Thoracic aorta (tissue), 2 donors: Measurements from ENCODE around the gene TUBE1. TPM values are rescaled to one million over a fixed set of nuclear protein-coding genes. Genes with fewer than 3 reads are reported as not detected.

ENCODE experiments used
- ATAC-seq: fragments of 150-250 bp; one replicate; pipeline ENCODE4 v1.8.0; 2017; ENCODE audit warnings: low read depth; ENCODE audit not compliant: insufficient number of reproducible peaks, low FRiP score
- DNase-seq: peaks from one replicate; pipeline ENCODE4 v3.0.0-alpha.2; 2020; ENCODE audit warnings: low spot score
- H3K27ac ChIP-seq, 2 donors: fragments of 200-600 bp; sonication (generic); 1 replicate in 1 of 2; 2 replicates in 1 of 2; pipeline ENCODE4 v1.5.1; 2016; ENCODE audit warnings: mild to moderate bottlenecking in 2 of 2, moderate library complexity in 2 of 2
- H3K27me3 ChIP-seq: fragments of 200-600 bp; sonication (generic); replicated peaks from 2 replicates; pipeline ENCODE4 v1.6.0; 2016; ENCODE audit warnings: mild to moderate bottlenecking; ENCODE audit not compliant: insufficient read depth
- H3K36me3 ChIP-seq: fragments of 200-600 bp; sonication (generic); one replicate; pipeline ENCODE4 v1.5.1; 2016
- H3K4me1 ChIP-seq, 2 donors: fragments of 200-600 bp; sonication (generic); 1 replicate in 1 of 2; 2 replicates in 1 of 2; pipeline versions ENCODE4 v1.5.1 to v1.6.0; 2016; ENCODE audit warnings: low read depth in 2 of 2, mild to moderate bottlenecking in 1 of 2; ENCODE audit not compliant: control insufficient read depth in 1 of 2
- H3K4me3 ChIP-seq: fragments of 200-600 bp; sonication (generic); 2 replicates; pipeline ENCODE4 v1.5.1; 2016; ENCODE audit warnings: mild to moderate bottlenecking
- H3K9me3 ChIP-seq: fragments of 200-600 bp; sonication (generic); 2 replicates; pipeline ENCODE4 v1.5.1; 2016
- total RNA-seq, 2 donors: library from RNA; depleted of rRNA; stranded (reverse); fragments of >200 nt; gene quantifications; one replicate each; pipeline versions ENCODE4 v1.1.0 to v1.2.3, GENCODE V29; 2016
- TF ChIP-seq, protein P1 (sequence below): fragments of 200-600 bp; sonication (generic); IDR thresholded peaks from one replicate; pipeline ENCODE4 v1.5.1; 2019; ENCODE audit warnings: antibody characterized with exemption

The TUBE1 gene
- total RNA-seq, 2 donors from 2014 or later: 27.3 to 33.4 TPM

DNA sequence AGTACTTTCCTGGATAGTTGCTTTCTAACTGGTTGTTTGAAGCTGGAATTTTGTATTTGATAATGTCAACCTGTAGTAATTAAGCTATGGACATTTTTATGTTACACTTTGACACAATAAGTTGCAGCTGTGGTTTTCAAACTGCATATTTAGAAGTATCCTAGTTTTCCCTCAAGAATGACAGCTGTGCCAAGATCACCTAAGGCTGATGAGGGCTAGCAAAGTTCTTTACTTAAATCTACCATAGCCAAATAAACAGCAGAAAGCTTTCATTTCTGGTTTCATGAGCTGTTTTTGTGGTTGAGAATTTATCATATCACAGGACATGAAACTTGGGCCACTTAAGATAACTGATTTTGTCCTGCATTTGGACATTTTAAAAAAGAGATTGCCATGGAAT, 30.8 kb upstream of the TUBE1 start:
- Histone ChIP-seq H3K36me3 (peaks cover 20% of the 10 kb centered on the region), H3K27me3 (no peaks in the 10 kb centered on the region), H3K27ac (no peak overlapping the region), H3K9me3 (no peaks in the 10 kb centered on the region), H3K4me1 (no peaks in the 10 kb centered on the region), H3K4me3 (no peak overlapping the region)
- ATAC-seq: no peak
- TF ChIP-seq, protein P1, sequence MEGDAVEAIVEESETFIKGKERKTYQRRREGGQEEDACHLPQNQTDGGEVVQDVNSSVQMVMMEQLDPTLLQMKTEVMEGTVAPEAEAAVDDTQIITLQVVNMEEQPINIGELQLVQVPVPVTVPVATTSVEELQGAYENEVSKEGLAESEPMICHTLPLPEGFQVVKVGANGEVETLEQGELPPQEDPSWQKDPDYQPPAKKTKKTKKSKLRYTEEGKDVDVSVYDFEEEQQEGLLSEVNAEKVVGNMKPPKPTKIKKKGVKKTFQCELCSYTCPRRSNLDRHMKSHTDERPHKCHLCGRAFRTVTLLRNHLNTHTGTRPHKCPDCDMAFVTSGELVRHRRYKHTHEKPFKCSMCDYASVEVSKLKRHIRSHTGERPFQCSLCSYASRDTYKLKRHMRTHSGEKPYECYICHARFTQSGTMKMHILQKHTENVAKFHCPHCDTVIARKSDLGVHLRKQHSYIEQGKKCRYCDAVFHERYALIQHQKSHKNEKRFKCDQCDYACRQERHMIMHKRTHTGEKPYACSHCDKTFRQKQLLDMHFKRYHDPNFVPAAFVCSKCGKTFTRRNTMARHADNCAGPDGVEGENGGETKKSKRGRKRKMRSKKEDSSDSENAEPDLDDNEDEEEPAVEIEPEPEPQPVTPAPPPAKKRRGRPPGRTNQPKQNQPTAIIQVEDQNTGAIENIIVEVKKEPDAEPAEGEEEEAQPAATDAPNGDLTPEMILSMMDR: no peak
- no peak for DNase-seq

DNA sequence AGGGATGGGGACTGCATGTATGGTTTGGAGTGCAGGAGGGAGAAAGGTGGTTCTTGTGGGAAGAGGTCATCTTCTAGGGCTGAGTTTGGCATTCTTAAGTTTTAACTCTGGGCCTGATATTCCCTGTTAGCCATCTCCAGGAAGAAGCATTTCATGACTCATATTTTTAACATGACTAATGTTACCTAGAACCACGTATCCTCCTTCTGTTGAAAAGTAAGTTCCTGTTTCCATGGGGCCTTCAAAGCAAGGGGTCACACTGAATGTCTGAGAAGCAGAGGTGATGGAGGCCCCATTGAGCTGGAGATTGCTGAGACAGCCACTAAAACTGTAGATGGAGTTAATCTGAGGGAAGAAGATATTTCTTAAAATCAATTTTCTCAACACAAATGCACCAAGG, 30.3 kb upstream of the TUBE1 start:
- H3K9me3 ChIP-seq: no peaks in the 10 kb centered on the region
- TF ChIP-seq, protein P1: no peak
- H3K27me3 ChIP-seq: no peaks in the 10 kb centered on the region
- H3K4me3 ChIP-seq: no peak overlapping the region
- DNase-seq (no peak), ATAC-seq (no peak)
- H3K4me1 ChIP-seq: no peaks in the 10 kb centered on the region
- H3K36me3 ChIP-seq: peaks cover 20% of the 10 kb centered on the region
- H3K27ac ChIP-seq: no peak overlapping the region

DNA sequence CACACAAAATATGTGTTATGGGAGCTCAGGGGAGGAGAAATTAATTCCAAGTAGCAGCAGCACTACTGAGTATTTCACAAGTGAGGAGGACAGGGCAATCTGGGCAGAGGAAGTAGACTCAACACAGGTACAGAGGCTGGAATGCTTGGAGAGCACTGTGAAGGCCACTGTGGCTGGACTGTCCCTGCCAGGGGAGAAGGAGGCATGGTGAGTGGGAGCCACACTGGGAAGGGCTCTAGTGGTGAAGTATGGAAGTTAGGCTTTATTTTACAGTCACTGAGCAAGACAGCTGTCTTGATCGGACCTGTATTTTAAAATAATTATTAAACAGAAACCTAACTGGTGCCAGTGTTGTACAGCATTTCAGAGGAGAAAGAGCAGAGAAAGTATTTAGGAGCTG, 28.9 kb upstream of the TUBE1 start:
- Histone ChIP-seq H3K27me3 (no peaks in the 10 kb centered on the region), H3K9me3 (no peaks in the 10 kb centered on the region), H3K27ac (no peak overlapping the region), H3K36me3 (peaks cover 23% of the 10 kb centered on the region), H3K4me1 (no peaks in the 10 kb centered on the region), H3K4me3 (no peak overlapping the region)
- TF ChIP-seq, protein P1: no peak
- DNase-seq: no peak
- no peak for ATAC-seq

DNA sequence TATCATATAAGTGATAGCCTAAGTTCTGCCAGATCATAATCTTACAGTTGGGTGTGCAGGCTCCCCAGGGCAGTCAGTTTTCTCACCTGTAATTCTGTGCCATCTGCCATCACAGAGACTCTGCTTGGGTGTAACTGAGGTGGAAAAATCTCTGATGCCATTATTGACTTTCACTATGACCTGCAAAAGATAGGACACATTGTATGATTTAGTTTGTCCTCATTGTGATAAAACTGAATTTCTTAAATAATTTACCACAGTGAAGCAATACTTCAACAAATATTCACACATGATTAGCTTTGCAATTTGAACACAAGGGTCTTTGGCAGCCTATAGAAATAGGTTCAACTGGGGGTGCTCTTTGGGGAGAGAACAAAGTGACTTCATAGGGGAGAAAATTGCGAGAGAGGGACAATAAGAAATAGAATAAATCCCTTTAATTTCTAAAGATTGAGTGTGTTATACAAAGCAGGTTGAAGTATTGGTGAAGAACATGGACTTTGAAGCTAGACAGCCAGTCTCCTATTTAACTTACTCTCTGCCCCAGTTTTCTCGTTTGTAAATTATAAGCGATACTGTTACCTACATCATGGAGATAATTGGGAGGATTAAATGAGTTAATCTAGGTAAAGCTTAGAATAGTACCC, 27.4 kb upstream of the TUBE1 start:
- H3K27me3 ChIP-seq: no peaks in the 10 kb centered on the region
- H3K36me3 ChIP-seq: peaks cover 19% of the 10 kb centered on the region
- ATAC-seq (no peak), DNase-seq (no peak)
- no peaks in the 10 kb centered on the region for H3K9me3 ChIP-seq
- H3K4me3 ChIP-seq: no peak overlapping the region
- H3K4me1 ChIP-seq: no peaks in the 10 kb centered on the region
- no peak overlapping the region for H3K27ac ChIP-seq
- TF ChIP-seq, protein P1: no peak

DNA sequence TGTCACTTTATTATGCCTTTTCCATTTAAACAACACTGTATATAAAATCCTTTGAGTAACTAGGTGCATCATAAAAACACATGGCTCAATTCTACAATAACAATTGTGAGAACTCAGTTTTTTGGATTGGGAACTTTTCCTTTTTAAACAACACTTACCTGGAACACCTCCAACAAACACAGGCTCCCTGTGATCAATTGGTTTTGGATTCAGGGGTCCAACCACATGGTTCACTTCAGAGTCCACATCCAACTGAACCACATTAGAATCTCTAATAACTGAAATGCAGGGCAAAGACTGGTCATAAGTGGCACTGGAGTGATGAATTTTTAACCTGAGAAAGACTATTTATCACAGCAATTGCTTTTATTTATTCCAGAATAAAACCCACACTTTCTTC, 26.6 kb upstream of the TUBE1 start:
- DNase-seq (no peak), ATAC-seq (no peak)
- no peak overlapping the region for H3K4me3 ChIP-seq
- no peaks in the 10 kb centered on the region for H3K27me3 ChIP-seq
- no peaks in the 10 kb centered on the region for H3K4me1 ChIP-seq
- peaks cover 14% of the 10 kb centered on the region for H3K36me3 ChIP-seq
- H3K27ac ChIP-seq: no peak overlapping the region
- no peaks in the 10 kb centered on the region for H3K9me3 ChIP-seq
- TF ChIP-seq, protein P1: no peak
